Right atrium auricular region (tissue), 2 donors: ENCODE measurements around the gene GNAZ. TPM values are rescaled to one million over a fixed set of nuclear protein-coding genes. Genes with fewer than 3 reads are reported as not detected.
"Not testable (repeated sequence)": the region's sequence is repeated elsewhere in the genome, so short reads cannot be mapped to it uniquely, and the experiment has no call there.

Experiments used
- DNase-seq: peaks from one replicate; pipeline ENCODE4 v3.0.0-alpha.2; 2019; ENCODE audit warnings: low spot score
- H3K27ac ChIP-seq, 2 donors: fragments of 200-600 bp; sonication (generic); 1 replicate in 1 of 2; 2 replicates in 1 of 2; pipeline ENCODE4 v1.5.1; 2016 to 2019
- H3K27me3 ChIP-seq, 2 donors: fragments of 200-600 bp; sonication (generic); one replicate each; pipeline versions ENCODE4 v1.5.1 to v1.6.0; 2017 to 2019
- H3K36me3 ChIP-seq: fragments of 200-600 bp; sonication (generic); one replicate; pipeline ENCODE4 v1.5.1; 2016
- H3K4me1 ChIP-seq, 2 donors: fragments of 200-600 bp; sonication (generic); one replicate each; pipeline versions ENCODE4 v1.5.1 to v1.6.0; 2017 to 2019
- H3K4me3 ChIP-seq, 2 donors: fragments of 200-600 bp; sonication (generic); 1 replicate in 1 of 2; 2 replicates in 1 of 2; pipeline ENCODE4 v1.5.1; 2017 to 2019; ENCODE audit warnings: mild to moderate bottlenecking in 1 of 2, moderate library complexity in 1 of 2
- H3K9me3 ChIP-seq, 2 donors: fragments of 200-600 bp; sonication (generic); one replicate each; pipeline ENCODE4 v1.5.1; 2019
- CTCF ChIP-seq, 2 donors: fragments of 200-600 bp; sonication (generic); IDR thresholded peaks; one replicate each; pipeline ENCODE4 v1.5.1; 2019; ENCODE audit warnings: antibody characterized with exemption in 2 of 2
- total RNA-seq, 2 donors: library from RNA; depleted of rRNA; stranded (reverse); fragments of >200 nt; gene quantifications; one replicate each; pipeline ENCODE4 v1.1.0, GENCODE V29; 2016

The GNAZ gene
- total RNA-seq, 2 donors from 2014 or later, result 1.9 to 3.2 TPM

GRCh38 chr22:23038902-23039301 is 31.4 kb upstream of the GNAZ start:
- H3K4me1 ChIP-seq, result no peaks in the 10 kb centered on the region
- DNase-seq, result no peak
- H3K27me3 ChIP-seq, result no peaks in the 10 kb centered on the region
- no peak for TF ChIP-seq CTCF (IDR thresholded peaks at IDR 0.05)
- H3K27ac ChIP-seq, result no peak overlapping the region
- H3K9me3 ChIP-seq, result no peaks in the 10 kb centered on the region
- H3K4me3 ChIP-seq, result no peak overlapping the region
- no peaks in the 10 kb centered on the region for H3K36me3 ChIP-seq

- no peak for DNase-seq
- Histone ChIP-seq H3K9me3 (peaks cover 0 to 12% of the 10 kb centered on the region in 2 donors), H3K4me3 (no peak overlapping the region), H3K36me3 (no peaks in the 10 kb centered on the region), H3K27me3 (no peaks in the 10 kb centered on the region), H3K27ac (no peak overlapping the region), H3K4me1 (no peaks in the 10 kb centered on the region)
- no peak for TF ChIP-seq CTCF (IDR thresholded peaks at IDR 0.05)
Observed at GRCh38 chr22:23042179-23042578, 28.1 kb upstream of the GNAZ start.

GRCh38 chr22:23044570-23044969 is 25.7 kb upstream of the GNAZ start:
- Histone ChIP-seq H3K36me3 (no peaks in the 10 kb centered on the region), H3K9me3 (peaks cover 0 to 14% of the 10 kb centered on the region in 2 donors), H3K27ac (no peak overlapping the region), H3K4me1 (no peaks in the 10 kb centered on the region), H3K27me3 (no peaks in the 10 kb centered on the region), H3K4me3 (no peak overlapping the region)
- TF ChIP-seq CTCF (IDR thresholded peaks at IDR 0.05), result no peak
- DNase-seq, result no peak

- no peak for DNase-seq
- Histone ChIP-seq H3K27me3 (no peaks in the 10 kb centered on the region), H3K4me1 (no peaks in the 10 kb centered on the region), H3K9me3 (peaks cover 0 to 14% of the 10 kb centered on the region in 2 donors), H3K4me3 (no peak overlapping the region), H3K36me3 (no peaks in the 10 kb centered on the region), H3K27ac (no peak overlapping the region)
- TF ChIP-seq CTCF (IDR thresholded peaks at IDR 0.05), result no peak
Observed at GRCh38 chr22:23045461-23045860, 24.9 kb upstream of the GNAZ start.

GRCh38 chr22:23047265-23047664 is 23.1 kb upstream of the GNAZ start:
- no peak for TF ChIP-seq CTCF (IDR thresholded peaks at IDR 0.05)
- H3K27ac ChIP-seq, result no peak overlapping the region
- DNase-seq, result no peak
- H3K36me3 ChIP-seq, result no peaks in the 10 kb centered on the region
- no peak overlapping the region for H3K4me3 ChIP-seq
- H3K4me1 ChIP-seq, result no peaks in the 10 kb centered on the region
- no peaks in the 10 kb centered on the region for H3K27me3 ChIP-seq
- H3K9me3 ChIP-seq, result peaks cover 0 to 14% of the 10 kb centered on the region in 2 donors

- Histone ChIP-seq H3K9me3 (peaks cover 0 to 14% of the 10 kb centered on the region in 2 donors), H3K27me3 (no peaks in the 10 kb centered on the region), H3K27ac (no peak overlapping the region), H3K4me3 (no peak overlapping the region), H3K4me1 (no peaks in the 10 kb centered on the region), H3K36me3 (no peaks in the 10 kb centered on the region)
- no peak for TF ChIP-seq CTCF (IDR thresholded peaks at IDR 0.05)
- no peak for DNase-seq
Observed at GRCh38 chr22:23047742-23048141, 22.6 kb upstream of the GNAZ start.

- peaks cover 0 to 14% of the 10 kb centered on the region in 2 donors for H3K9me3 ChIP-seq
- not testable (repeated sequence) for H3K27ac ChIP-seq, H3K4me3 ChIP-seq
Observed at GRCh38 chr22:23050546-23050945, 19.8 kb upstream of the GNAZ start.

More at GRCh38 chr22:23050546-23050945, 19.8 kb upstream of the GNAZ start:
- H3K36me3 ChIP-seq, H3K27me3 ChIP-seq, H3K4me1 ChIP-seq, DNase-seq: not testable (repeated sequence)
